Neural cell (in vitro differentiated cells): ENCODE results near the gene METTL2B. TPM values are rescaled to one million over a fixed set of nuclear protein-coding genes. Genes with fewer than 3 reads are reported as not detected.

Source experiments
- H2AFZ ChIP-seq: fragments of 200-600, 300-800 bp; sonication (generic), shearing (Covaris generic); 2 replicates; pipeline ENCODE4 v1.6.0; 2014; ENCODE audit warnings: low read depth, mild to moderate bottlenecking, antibody characterized with exemption, low read length, moderate library complexity
- H3F3A ChIP-seq: fragments of 200-600 bp; shearing (Covaris generic); 2 replicates; pipeline ENCODE4 v1.6.1; 2016; ENCODE audit warnings: mild to moderate bottlenecking, moderate library complexity, mixed read lengths, antibody characterized with exemption, low read length; ENCODE audit not compliant: insufficient read depth, poor library complexity, severe bottlenecking
- H3K27ac ChIP-seq: fragments of 200-600, 300-800 bp; sonication (generic), shearing (Covaris generic); 2 replicates; pipeline ENCODE4 v1.5.1; 2014; ENCODE audit warnings: mild to moderate bottlenecking, low read length, moderate library complexity
- H3K27me3 ChIP-seq: fragments of 300-800, 200-600 bp; sonication (generic), shearing (Covaris generic); 2 replicates; pipeline ENCODE4 v1.6.0; 2014; ENCODE audit warnings: mild to moderate bottlenecking, low read depth, low read length, moderate library complexity; ENCODE audit not compliant: insufficient read depth
- H3K36me3 ChIP-seq: fragments of 300-800, 200-600 bp; sonication (generic), shearing (Covaris generic); 2 replicates; pipeline ENCODE4 v1.5.1; 2014; ENCODE audit warnings: mild to moderate bottlenecking, antibody characterized with exemption, low read length, moderate library complexity; ENCODE audit not compliant: insufficient read depth
- H3K4me2 ChIP-seq: fragments of 300-800, 200-600 bp; sonication (generic), shearing (Covaris generic); 2 replicates; pipeline ENCODE4 v1.6.0; 2014; ENCODE audit warnings: mild to moderate bottlenecking, low read length
- H3K4me3 ChIP-seq: fragments of 300-800, 200-600 bp; sonication (generic), shearing (Covaris generic); 2 replicates; pipeline ENCODE4 v1.5.1; 2014; ENCODE audit warnings: mild to moderate bottlenecking, low read length, moderate library complexity
- H3K79me2 ChIP-seq: fragments of 200-600 bp; shearing (Covaris generic); replicated peaks from 2 replicates; pipeline ENCODE4 v1.6.0; 2014; ENCODE audit warnings: mild to moderate bottlenecking, low read length, moderate library complexity; ENCODE audit not compliant: insufficient read depth
- H3K9ac ChIP-seq: fragments of 300-800, 200-600 bp; sonication (generic), shearing (Covaris generic); 2 replicates; pipeline ENCODE4 v1.6.1; 2016; ENCODE audit warnings: mild to moderate bottlenecking, low read length, mixed read lengths
- H3K9me2 ChIP-seq: fragments of 200-600 bp; shearing (Covaris generic); 2 replicates; pipeline ENCODE4 v1.6.1; 2016; ENCODE audit warnings: mild to moderate bottlenecking, low read length, mixed read lengths; ENCODE audit not compliant: insufficient read depth
- H3K9me3 ChIP-seq: fragments of 200-600, 300-800 bp; sonication (generic), shearing (Covaris generic); 2 replicates; pipeline ENCODE4 v1.6.1; 2016; ENCODE audit warnings: mild to moderate bottlenecking, mixed run types, low read length, moderate library complexity, mixed read lengths
- H4K20me1 ChIP-seq: fragments of 200-600 bp; shearing (Covaris generic); 2 replicates; pipeline ENCODE4 v1.6.1; 2016; ENCODE audit warnings: mild to moderate bottlenecking, mixed run types; ENCODE audit not compliant: insufficient read depth
- CTCF ChIP-seq: fragments of 450-650 bp; IDR thresholded peaks from 2 replicates; pipeline ENCODE4 v1.5.1; 2014; ENCODE audit warnings: antibody characterized with exemption, mild to moderate bottlenecking, moderate library complexity; ENCODE audit not compliant: poor library complexity, severe bottlenecking
- EP300 ChIP-seq: fragments of 450-650 bp; conservative IDR thresholded peaks from 2 replicates; pipeline ENCODE4 v1.6.1; 2014; ENCODE audit warnings: antibody characterized with exemption, mild to moderate bottlenecking, moderate library complexity; ENCODE audit not compliant: poor library complexity, severe bottlenecking
- EZH2 ChIP-seq: fragments of 200-600, 300-800 bp; shearing (Covaris generic), sonication (generic); IDR thresholded peaks from 2 replicates; pipeline ENCODE4 v1.6.1; 2014; ENCODE audit warnings: antibody characterized with exemption, low read length, borderline replicate concordance, mild to moderate bottlenecking; ENCODE audit not compliant: insufficient read depth, poor library complexity, severe bottlenecking
- MXI1 ChIP-seq: fragments of 450-650 bp; conservative IDR thresholded peaks from 2 replicates; pipeline ENCODE4 v1.6.1; 2014; ENCODE audit warnings: antibody characterized with exemption, mild to moderate bottlenecking; ENCODE audit not compliant: poor library complexity, severe bottlenecking
- POLR2AphosphoS5 ChIP-seq: IDR thresholded peaks from 2 replicates; pipeline ENCODE4 v1.6.1; 2012
- RAD21 ChIP-seq: fragments of 450-650 bp; conservative IDR thresholded peaks from 2 replicates; pipeline ENCODE4 v1.6.1; 2014; ENCODE audit warnings: antibody characterized with exemption, mild to moderate bottlenecking, moderate library complexity
- REST ChIP-seq: IDR thresholded peaks from 2 replicates; pipeline ENCODE4 v1.6.1; 2012; ENCODE audit warnings: borderline replicate concordance
- SMC3 ChIP-seq: fragments of 450-650 bp; conservative IDR thresholded peaks from 2 replicates; pipeline ENCODE4 v1.6.1; 2014; ENCODE audit warnings: antibody characterized with exemption, mild to moderate bottlenecking, moderate library complexity; ENCODE audit not compliant: poor library complexity
- TAF1 ChIP-seq: IDR thresholded peaks from 2 replicates; pipeline ENCODE4 v1.6.1; 2012; ENCODE audit warnings: low read depth
- polyA plus RNA-seq: library from polyadenylated mRNA; depleted of rRNA; stranded (reverse); fragments of >200 nt; gene quantifications from 2 replicates; pipeline ENCODE4 v1.2.3, GENCODE V29; 2014

The METTL2B gene
- polyA plus RNA-seq, 1 donor from 2014 or later = 43.0 TPM

- H3K4me2 ChIP-seq = no peak overlapping the region
These were observed 27.7 kb upstream of the METTL2B start for GRCh38 chr7:128448751-128449302.

GRCh38 chr7:128450409-128450808, 26.1 kb upstream of the METTL2B start:
- no peak for TF ChIP-seq MXI1
- no peak for TF ChIP-seq POLR2AphosphoS5
- TF ChIP-seq TAF1 = no peak
- TF ChIP-seq CTCF = no peak
- no peak for TF ChIP-seq EZH2
- TF ChIP-seq SMC3 = no peak
- TF ChIP-seq RAD21 = no peak
- no peaks in the 10 kb centered on the region for H3K27me3 ChIP-seq

More at GRCh38 chr7:128448751-128449302, 27.7 kb upstream of the METTL2B start:
- Histone ChIP-seq H3K9me3 (no peaks in the 10 kb centered on the region), H2AFZ (no peak overlapping the region), H3K27ac (no peak overlapping the region), H3F3A (no peaks in the 10 kb centered on the region), H3K79me2 (no peaks in the 10 kb centered on the region), H3K9me2 (no peaks in the 10 kb centered on the region), H4K20me1 (no peaks in the 10 kb centered on the region), H3K36me3 (no peaks in the 10 kb centered on the region), H3K27me3 (no peaks in the 10 kb centered on the region), H3K9ac (no peak overlapping the region), H3K4me3 (no peak overlapping the region)
- no peak for TF ChIP-seq CTCF
- no peak for TF ChIP-seq RAD21
- TF ChIP-seq SMC3 = no peak
- TF ChIP-seq REST = no peak
- no peak for TF ChIP-seq MXI1
- TF ChIP-seq EP300 = no peak
- no peak for TF ChIP-seq POLR2AphosphoS5
- TF ChIP-seq TAF1 = no peak
- no peak for TF ChIP-seq EZH2

More at GRCh38 chr7:128450409-128450808, 26.1 kb upstream of the METTL2B start:
- Histone ChIP-seq H3K9me2 (no peaks in the 10 kb centered on the region), H4K20me1 (no peaks in the 10 kb centered on the region), H3K4me3 (no peak overlapping the region), H3K79me2 (peaks cover 3% of the 10 kb centered on the region), H3K9me3 (no peaks in the 10 kb centered on the region), H2AFZ (no peak overlapping the region), H3F3A (no peaks in the 10 kb centered on the region), H3K4me2 (no peak overlapping the region), H3K36me3 (no peaks in the 10 kb centered on the region), H3K27ac (no peak overlapping the region), H3K9ac (no peak overlapping the region)
